Prostate gland (tissue), 2 donors: ENCODE results near the gene HSD17B11. TPM values are rescaled to one million over a fixed set of nuclear protein-coding genes. Genes with fewer than 3 reads are reported as not detected.
"Not testable (repeated sequence)": the region's sequence is repeated elsewhere in the genome, so short reads cannot be mapped to it uniquely, and the experiment has no call there.

Experiments
- DNase-seq: peaks from one replicate; pipeline ENCODE4 v3.0.0-alpha.2; 2019; ENCODE audit warnings: low spot score
- H3K27ac ChIP-seq, 2 donors: fragments of 200-600 bp; sonication (generic); 2 replicates each; pipeline ENCODE4 v1.5.1; 2017 to 2019
- H3K27me3 ChIP-seq: fragments of 200-600 bp; sonication (generic); replicated peaks from 2 replicates; pipeline ENCODE4 v1.5.1; 2019; ENCODE audit not compliant: insufficient read depth
- H3K36me3 ChIP-seq, 2 donors: fragments of 200-600 bp; sonication (generic); 1 replicate in 1 of 2; 2 replicates in 1 of 2; pipeline versions ENCODE4 v1.5.1 to v1.8.1; 2017 to 2019
- H3K4me1 ChIP-seq: fragments of 200-600 bp; sonication (generic); replicated peaks from 2 replicates; pipeline ENCODE4 v1.5.1; 2019
- H3K4me3 ChIP-seq, 2 donors: fragments of 200-600 bp; sonication (generic); 2 replicates each; pipeline ENCODE4 v1.5.1; 2017 to 2019
- H3K9me3 ChIP-seq: fragments of 200-600 bp; sonication (generic); 2 replicates; pipeline ENCODE4 v1.5.1; 2017
- CTCF ChIP-seq, 4 experiments: fragments of 200-600 bp in 2 of 4; fragments of 450-650 bp in 2 of 4; sonication (generic) in 2 of 4; IDR thresholded peaks; 1 replicate in 3 of 4; 2 replicates in 1 of 4; pipeline ENCODE4 v1.5.1; 2016 to 2019; ENCODE audit warnings: antibody characterized with exemption in 4 of 4, mild to moderate bottlenecking in 2 of 4, moderate library complexity in 2 of 4
- POLR2A ChIP-seq: fragments of 450-650 bp; IDR thresholded peaks from one replicate; pipeline ENCODE4 v1.6.1; 2016; ENCODE audit warnings: antibody characterized with exemption, mild to moderate bottlenecking
- POLR2AphosphoS5 ChIP-seq: sonication (generic); formaldehyde crosslinking; IDR thresholded peaks from one replicate; pipeline ENCODE4 v1.6.1; 2017; ENCODE audit warnings: antibody characterized with exemption
- WGBS: methylation state at CpG from one replicate; pipeline ENCODE4 v1.1.5; 2018; 5-methylcytosine and 5-hydroxymethylcytosine counted together
- intact Hi-C: fragments of 100-400 bp; cut with DNase I; formaldehyde crosslinking; loops from one replicate; pipeline ENCODE4 v1.14.2; 2022
- total RNA-seq, 2 donors: library from RNA; depleted of rRNA; stranded (reverse); fragments of >200 nt; gene quantifications; one replicate each; pipeline ENCODE4 v1.1.0, GENCODE V29; 2016

Gene HSD17B11
- total RNA-seq, 2 donors from 2014 or later: 38.2 to 45.2 TPM

- intact Hi-C loops: loop anchor here (5.0 kb wide), 1 partner anchor 77 kb away; no protein-coding TSS in a partner anchor
- H3K27me3 ChIP-seq: no peaks in the 10 kb centered on the region
- no peak for DNase-seq
- H3K27ac ChIP-seq: peak overlapping the region; percentile 79 to 87
- H3K9me3 ChIP-seq: no peaks in the 10 kb centered on the region
- no peaks in the 10 kb centered on the region for H3K36me3 ChIP-seq
- peak overlapping the region; percentile 40 to 46 for H3K4me3 ChIP-seq
- H3K4me1 ChIP-seq: no peaks in the 10 kb centered on the region
- TF ChIP-seq POLR2A: no peak
- TF ChIP-seq POLR2AphosphoS5: no peak
- no peak for TF ChIP-seq CTCF (IDR thresholded peaks at IDR 0.05)
These were observed 467 bp downstream of the HSD17B11 start for GRCh38 chr4:87390551-87390890.

GRCh38 chr4:87390055-87390454 is 933 bp downstream of the HSD17B11 start:
- not testable (repeated sequence) for DNase-seq, H3K9me3 ChIP-seq, H3K27ac ChIP-seq, H3K36me3 ChIP-seq, H3K27me3 ChIP-seq, H3K4me1 ChIP-seq
- WGBS: 86% methylated on average over 20 of the region's 20 CpGs
- intact Hi-C loops: loop anchor here (5.0 kb wide), 1 partner anchor 77 kb away; no protein-coding TSS in a partner anchor
- peak overlapping the region; percentile 40 to 46 for H3K4me3 ChIP-seq

GRCh38 chr4:87388901-87389300 is 2.1 kb downstream of the HSD17B11 start:
- no peaks in the 10 kb centered on the region for H3K27me3 ChIP-seq
- no peak overlapping the region for H3K27ac ChIP-seq
- no peaks in the 10 kb centered on the region for H3K36me3 ChIP-seq
- WGBS: 83% methylated on average over 3 of the region's 3 CpGs
- TF ChIP-seq POLR2A (no peak), CTCF (IDR thresholded peaks at IDR 0.05) (no peak), POLR2AphosphoS5 (no peak)
- peak overlapping the region in 1 of 2 donors; percentile 40 for H3K4me3 ChIP-seq
- H3K4me1 ChIP-seq: no peaks in the 10 kb centered on the region
- H3K9me3 ChIP-seq: no peaks in the 10 kb centered on the region
- intact Hi-C loops: no loop called here
- no peak for DNase-seq

GRCh38 chr4:87387237-87387636 is 3.8 kb downstream of the HSD17B11 start:
- H3K36me3 ChIP-seq: no peaks in the 10 kb centered on the region
- intact Hi-C loops: no loop called here
- no peak overlapping the region for H3K4me3 ChIP-seq
- TF ChIP-seq CTCF (IDR thresholded peaks at IDR 0.05) (no peak), POLR2AphosphoS5 (no peak), POLR2A (no peak)
- no peaks in the 10 kb centered on the region for H3K27me3 ChIP-seq
- no peaks in the 10 kb centered on the region for H3K4me1 ChIP-seq
- no peak for DNase-seq
- H3K9me3 ChIP-seq: no peaks in the 10 kb centered on the region
- 92% methylated on average over 3 of the region's 3 CpGs for WGBS
- H3K27ac ChIP-seq: no peak overlapping the region

- intact Hi-C loops, H3K27ac ChIP-seq, H3K4me1 ChIP-seq, DNase-seq, H3K27me3 ChIP-seq, H3K36me3 ChIP-seq, H3K4me3 ChIP-seq, H3K9me3 ChIP-seq: not testable (repeated sequence)
- WGBS: 93% methylated on average over 9 of the region's 9 CpGs
These were observed 6.4 kb downstream of the HSD17B11 start for GRCh38 chr4:87384466-87385132.

- H3K36me3 ChIP-seq: no peaks in the 10 kb centered on the region
- no peak overlapping the region for H3K4me3 ChIP-seq
- no peaks in the 10 kb centered on the region for H3K9me3 ChIP-seq
- no peaks in the 10 kb centered on the region for H3K27me3 ChIP-seq
- intact Hi-C loops: no loop called here
- no peak for DNase-seq
- H3K27ac ChIP-seq: no peak overlapping the region
- H3K4me1 ChIP-seq: no peaks in the 10 kb centered on the region
- 81% methylated on average over 3 of the region's 3 CpGs for WGBS
- TF ChIP-seq CTCF (IDR thresholded peaks at IDR 0.05) (no peak), POLR2AphosphoS5 (no peak), POLR2A (no peak)
These were observed 8.1 kb downstream of the HSD17B11 start for GRCh38 chr4:87382931-87383330.
